Endothelial cell of umbilical vein (primary cell): Measurements from ENCODE around the gene SLC6A18.

Source experiments
- EZH2 ChIP-seq: IDR thresholded peaks from 2 replicates; pipeline ENCODE4 v1.6.1; 2012; ENCODE audit warnings: borderline replicate concordance, low read depth, mild to moderate bottlenecking, moderate library complexity, low read length, inconsistent platforms; ENCODE audit not compliant: severe bottlenecking
- GATA2 ChIP-seq: IDR thresholded peaks from 2 replicates; pipeline ENCODE4 v1.7.0; 2011; ENCODE audit warnings: low read depth, mild to moderate bottlenecking, moderate library complexity, mixed read lengths, low read length; ENCODE audit not compliant: insufficient read length, insufficient read depth
- JUN ChIP-seq: IDR thresholded peaks from 2 replicates; pipeline ENCODE4 v1.6.1; 2011; ENCODE audit warnings: borderline replicate concordance, low read depth; ENCODE audit not compliant: insufficient read length, insufficient read depth
- MAX ChIP-seq: IDR thresholded peaks from 2 replicates; pipeline ENCODE4 v1.6.1; 2011; ENCODE audit not compliant: insufficient read depth, insufficient read length
- POLR2A ChIP-seq: IDR thresholded peaks from 2 replicates; pipeline ENCODE4 v1.6.1; 2012; ENCODE audit warnings: low read depth, mild to moderate bottlenecking, control low read depth, low read length
- TF ChIP-seq, protein P1 (sequence below), 2 donors: IDR thresholded peaks; 1 replicate in 1 of 2; 2 replicates in 1 of 2; pipeline ENCODE4 v1.5.1; 2011; ENCODE audit warnings: low read length in 2 of 2, mild to moderate bottlenecking in 2 of 2, moderate library complexity in 2 of 2, control low read depth in 1 of 2, inconsistent platforms in 1 of 2, low read depth in 1 of 2; ENCODE audit not compliant: insufficient read depth in 1 of 2; ENCODE audit errors: extremely low read depth in 1 of 2

- no peak for TF ChIP-seq EZH2
- TF ChIP-seq, protein P1, sequence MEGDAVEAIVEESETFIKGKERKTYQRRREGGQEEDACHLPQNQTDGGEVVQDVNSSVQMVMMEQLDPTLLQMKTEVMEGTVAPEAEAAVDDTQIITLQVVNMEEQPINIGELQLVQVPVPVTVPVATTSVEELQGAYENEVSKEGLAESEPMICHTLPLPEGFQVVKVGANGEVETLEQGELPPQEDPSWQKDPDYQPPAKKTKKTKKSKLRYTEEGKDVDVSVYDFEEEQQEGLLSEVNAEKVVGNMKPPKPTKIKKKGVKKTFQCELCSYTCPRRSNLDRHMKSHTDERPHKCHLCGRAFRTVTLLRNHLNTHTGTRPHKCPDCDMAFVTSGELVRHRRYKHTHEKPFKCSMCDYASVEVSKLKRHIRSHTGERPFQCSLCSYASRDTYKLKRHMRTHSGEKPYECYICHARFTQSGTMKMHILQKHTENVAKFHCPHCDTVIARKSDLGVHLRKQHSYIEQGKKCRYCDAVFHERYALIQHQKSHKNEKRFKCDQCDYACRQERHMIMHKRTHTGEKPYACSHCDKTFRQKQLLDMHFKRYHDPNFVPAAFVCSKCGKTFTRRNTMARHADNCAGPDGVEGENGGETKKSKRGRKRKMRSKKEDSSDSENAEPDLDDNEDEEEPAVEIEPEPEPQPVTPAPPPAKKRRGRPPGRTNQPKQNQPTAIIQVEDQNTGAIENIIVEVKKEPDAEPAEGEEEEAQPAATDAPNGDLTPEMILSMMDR (IDR thresholded peaks at IDR 0.05; ENCODE audit: extremely low read depth in 1 of 2, insufficient read depth in 1 of 2, low read depth in 1 of 2, low read length in 2 of 2) = no peak
- no peak for TF ChIP-seq POLR2A
- TF ChIP-seq MAX = no peak
- TF ChIP-seq JUN = no peak
- TF ChIP-seq GATA2 = no peak
Observed at GRCh38 chr5:1180096-1180495, 45.1 kb upstream of the SLC6A18 start.
